ENCODE data around the gene TP63.

The TP63 gene

DNA sequence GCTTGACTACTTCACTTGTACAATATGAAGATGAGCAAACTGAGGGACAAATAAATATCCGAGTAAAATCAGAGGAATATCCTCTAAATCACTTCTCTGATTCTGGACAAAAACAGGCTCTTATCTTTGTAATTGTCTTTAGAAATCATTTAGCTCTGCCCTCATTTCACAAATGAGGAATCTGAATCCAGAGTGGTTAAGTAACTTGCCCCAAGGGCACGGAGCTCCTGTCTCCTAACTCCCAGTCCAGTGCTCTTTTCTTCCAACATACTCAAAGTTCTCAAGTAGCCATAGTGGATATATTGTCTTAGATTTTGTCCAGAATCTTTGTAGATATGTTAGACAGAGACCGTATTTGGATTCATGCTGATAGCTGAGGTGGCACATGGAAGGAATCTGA is 156.0 kb downstream of the TP63 start:
- DNase-seq = no peak

DNA sequence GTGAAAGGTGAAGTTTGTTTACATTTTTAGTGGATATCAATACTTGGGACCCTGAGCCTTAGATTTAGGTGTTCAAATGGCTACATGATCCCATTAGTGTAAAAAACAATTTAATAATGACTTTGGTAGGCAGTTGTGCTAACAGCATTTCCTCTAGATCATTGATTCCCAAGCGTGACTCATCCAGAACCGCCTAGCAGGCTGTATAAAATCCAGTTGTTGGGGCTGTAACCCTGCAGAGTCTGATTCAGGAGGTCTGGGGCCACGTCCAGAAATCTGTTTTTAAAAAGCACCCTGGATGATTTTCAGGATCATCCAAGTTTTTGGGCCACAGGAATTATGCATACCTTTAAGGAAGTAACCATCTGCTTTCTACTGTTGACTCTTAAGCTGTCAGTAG is 156.4 kb downstream of the TP63 start:
- DNase-seq = no peak

DNA sequence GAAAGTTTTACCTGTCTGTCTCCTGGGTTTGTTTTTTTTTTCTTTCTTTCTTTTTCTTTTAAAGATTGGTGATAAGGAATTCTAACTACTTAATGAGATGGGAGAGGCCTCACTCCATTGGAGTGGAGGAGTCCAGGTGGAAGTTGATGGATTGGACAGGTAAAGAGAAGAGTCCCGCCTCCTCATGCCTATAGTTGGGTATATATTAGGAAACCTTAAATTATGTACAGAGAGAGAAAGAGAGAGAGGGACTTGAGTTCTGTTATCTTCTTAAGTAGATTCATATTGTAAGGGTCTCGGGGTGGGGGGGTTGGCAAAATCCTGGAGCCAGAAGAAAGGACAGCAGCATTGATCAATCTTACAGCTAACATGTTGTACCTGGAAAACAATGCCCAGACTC is 158.2 kb downstream of the TP63 start:
- no peak for DNase-seq

DNA sequence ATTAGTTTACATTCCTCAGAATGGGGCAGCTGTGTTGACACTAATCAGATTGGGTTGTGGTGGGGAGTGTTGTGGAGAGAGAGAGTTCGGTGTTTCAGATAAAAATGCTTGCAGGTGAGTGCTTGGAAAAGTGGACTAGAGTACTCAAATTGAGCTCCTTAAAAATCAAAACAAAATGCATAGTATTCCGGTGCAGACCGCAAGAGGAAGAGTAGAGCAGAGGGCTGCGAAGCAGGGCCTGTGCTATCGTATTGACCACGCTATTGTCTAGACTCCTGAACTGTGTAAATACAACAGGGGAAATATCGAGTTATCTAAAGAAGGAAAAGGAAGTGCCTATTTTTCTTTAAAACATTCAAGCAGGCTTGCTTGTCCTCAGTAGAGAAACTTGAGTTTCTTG is 159.5 kb downstream of the TP63 start:
- no peak for DNase-seq

DNA sequence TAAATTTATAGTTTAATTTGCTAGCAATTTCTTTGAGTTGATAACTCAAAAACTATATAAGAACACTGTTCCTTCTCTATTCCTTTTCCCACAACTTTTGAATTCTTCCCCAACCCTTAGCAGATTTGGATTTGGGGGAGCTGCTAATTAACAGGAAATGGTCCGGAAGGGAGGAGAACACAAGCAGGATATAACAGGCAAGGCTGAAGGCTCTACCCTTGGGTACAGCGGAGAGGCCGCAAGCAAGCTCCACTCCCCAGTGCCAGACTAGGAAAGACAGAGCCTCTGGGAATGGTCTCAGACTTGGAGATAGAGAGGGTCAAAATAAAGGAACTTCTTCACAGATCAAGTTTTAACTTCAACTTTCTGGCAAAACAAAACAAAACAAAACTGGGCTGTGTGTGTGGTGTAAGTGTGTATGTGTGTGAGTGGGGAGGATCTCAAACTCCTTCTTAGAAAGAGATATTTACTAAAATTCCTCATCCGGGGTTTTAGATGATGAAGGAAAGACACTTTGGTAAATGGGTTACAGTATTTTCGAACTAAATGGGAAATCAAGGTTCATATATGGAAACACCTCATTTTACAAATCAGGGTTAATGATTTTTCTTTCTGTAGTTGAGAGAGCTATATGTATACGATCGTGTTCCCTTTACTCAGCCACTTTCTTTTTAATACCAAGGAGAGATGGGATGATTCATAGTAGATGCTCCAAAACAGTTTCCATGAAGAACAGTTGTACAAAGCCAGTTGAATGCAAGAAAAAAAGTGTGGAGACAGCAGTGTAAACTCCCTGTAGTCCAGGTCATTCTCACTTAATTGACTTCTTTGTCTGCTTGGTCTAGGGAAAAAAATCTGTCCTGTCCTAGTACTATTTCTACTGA is 161.1 kb downstream of the TP63 start:
- DNase-seq = no peak

DNA sequence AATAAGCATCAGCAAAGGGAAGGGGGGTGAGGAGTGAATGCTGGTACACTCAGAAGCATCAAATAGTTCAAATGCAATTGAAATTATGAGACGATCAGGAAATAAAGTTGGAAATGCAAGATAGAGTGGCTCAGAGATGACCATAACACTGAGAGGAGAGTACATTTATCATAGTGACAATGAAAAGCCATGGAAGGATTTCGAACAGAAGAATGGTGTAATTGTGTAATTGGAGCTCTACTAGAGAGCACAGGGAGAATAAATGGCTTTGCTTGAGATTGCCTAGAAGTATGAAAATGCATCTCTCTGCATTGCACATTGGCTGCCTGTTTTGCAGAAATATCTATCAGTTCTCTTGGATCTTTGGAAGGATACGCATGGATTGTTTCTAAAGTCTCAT is 163.3 kb downstream of the TP63 start:
- DNase-seq = no peak

DNA sequence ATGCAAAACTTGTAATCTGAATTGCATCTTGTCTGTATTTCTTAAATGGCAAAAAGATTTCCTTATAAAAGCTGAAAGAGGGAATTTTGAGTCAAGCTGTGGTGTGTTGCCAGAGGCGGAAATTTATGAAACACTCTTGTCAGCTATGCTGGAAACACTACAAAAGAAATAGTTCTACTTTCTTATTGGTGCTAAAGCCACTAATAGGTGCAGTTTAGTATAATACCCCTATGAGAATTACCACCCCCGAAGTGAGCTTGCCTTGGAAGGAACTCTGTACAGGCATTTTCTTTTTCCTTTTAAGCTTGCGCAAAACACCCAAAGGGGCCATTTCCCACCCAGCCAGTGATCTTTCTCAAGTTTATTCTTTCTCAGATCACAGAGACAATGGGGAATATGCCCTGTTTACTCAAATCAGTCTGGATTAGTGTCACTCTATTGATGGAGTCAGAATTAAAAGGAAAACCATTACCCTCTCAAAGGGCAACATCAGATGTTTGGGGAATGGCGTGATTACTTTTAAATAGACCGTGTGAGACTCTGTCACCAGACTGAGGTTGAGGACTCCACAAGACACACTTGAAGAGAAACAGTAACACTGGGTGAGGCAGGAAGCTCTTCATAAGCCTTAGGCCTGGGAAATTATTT is 166.0 kb downstream of the TP63 start:
- DNase-seq = no peak

DNA sequence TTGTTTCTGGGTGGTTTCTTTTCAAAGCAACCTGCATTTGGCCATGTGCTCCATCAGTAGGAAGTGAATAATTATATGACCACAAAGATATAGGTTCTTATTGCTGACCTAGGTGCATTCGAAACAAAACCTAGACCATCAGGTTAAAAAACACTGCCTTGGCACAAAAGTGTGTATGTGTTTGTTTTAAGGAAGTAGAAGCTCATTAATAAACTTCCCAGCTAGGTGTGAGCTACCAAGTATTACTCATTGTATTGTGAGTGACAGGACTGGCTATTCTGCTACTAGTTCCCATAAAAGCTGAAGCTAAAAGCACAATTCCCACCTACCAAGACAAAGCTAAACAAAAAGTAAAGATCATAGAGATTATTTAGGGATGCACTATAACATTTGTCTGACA is 168.2 kb downstream of the TP63 start:
- DNase-seq = no peak

DNA sequence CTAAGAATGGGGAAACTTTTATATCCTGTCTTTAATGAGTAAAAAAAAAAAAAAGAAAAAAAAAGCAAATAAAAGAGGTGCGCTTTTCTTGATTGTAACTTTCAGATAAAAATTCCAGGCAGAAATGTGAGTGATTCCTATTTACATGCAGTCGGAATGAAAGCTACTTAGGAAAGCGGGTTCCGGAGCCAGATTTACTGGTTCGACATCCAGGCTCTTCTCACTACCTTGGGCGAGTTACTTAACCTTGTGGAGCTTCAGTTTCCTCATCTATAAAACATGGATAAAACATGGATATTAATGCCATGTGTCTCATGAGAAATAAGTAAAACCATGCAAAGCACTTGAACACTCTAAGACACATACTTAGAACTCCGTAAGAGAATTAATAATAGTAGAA is 169.2 kb downstream of the TP63 start:
- DNase-seq = no peak

DNA sequence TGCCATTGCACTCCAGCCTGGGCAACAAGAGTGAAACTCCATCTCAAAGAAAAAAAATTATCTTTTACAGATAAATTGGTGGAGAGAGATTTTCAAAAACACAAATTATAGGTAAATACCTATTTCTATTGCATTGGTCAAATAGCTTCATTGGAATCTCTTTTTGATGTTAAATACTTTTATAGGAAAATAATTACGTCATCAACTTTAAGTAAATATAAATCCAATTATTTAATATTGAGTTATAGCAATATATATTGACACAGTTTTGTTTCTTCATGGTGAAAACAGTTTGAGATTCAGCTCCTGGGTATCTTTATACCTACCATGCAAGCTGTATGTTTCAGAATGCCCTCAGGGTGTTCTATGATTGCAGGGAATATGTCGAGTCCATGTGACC is 172.1 kb downstream of the TP63 start:
- DNase-seq = no peak

DNA sequence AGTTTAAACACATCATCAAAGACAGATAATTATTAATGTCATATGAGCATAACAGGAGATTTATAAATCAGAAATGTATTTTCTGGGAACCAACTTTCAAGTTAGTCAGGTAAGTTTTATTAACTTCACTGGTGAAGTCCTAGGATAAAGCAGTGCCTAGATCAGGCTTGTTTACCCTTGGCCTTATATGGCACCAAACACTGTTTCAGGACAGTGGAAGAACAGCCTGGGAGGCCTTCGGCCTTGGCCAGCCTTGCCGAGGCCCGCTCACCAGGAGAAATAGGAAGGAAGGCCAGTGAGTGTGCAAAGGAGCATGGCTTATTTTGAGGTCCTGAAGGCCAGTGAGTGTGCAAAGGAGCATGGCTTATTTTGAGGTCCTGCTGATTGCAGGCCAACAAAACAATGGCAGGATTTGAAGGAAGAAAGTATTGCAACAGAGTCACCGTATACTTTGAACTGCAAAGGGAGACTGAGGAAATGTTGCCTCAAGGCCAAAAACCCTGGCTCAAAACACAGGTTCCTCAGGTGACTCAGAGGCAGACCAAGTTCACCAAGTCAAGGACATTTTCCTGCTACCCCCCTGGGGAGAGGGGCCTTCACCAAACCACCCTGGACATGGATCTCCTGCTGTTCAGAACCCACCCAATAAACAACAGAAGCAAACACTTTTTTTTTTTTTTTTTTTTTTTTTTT is 174.3 kb downstream of the TP63 start:
- no peak for DNase-seq

DNA sequence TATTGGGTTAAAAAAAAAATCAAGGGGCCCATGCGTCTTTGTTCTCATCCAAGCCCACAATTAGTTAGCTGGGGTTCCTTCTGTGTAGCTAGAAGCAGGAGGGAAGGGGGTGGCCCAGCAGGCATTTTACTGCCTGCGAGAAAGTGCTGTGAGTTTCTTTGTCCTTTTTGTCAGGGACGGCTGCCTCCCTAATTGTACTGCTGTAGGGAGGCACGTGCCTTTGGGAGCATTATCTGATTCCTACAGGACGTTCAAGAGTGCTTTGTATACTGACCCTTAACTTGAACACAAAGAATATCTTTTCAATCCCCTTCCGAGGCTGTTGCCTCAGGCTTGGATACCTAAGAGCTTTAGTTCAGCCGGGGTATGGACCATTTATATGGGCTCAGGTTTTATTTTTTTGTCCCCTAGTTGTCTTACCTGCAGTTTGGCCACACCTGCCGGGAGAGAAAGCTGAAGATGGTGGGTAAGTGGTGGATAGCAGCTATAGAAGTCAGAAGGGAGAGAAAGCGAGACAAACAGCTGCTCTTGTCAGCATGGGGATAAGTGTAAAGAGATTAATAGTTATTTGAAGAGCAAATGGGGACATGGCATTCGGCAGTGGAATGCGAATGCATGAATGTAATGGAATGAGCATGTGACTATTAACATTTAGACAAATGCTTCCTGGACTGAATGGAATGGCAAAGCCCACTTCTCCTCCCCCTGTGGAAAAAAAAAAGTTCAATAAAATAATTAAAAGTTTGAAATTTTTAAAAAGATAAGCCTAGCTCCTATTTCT is 175.2 kb downstream of the TP63 start:
- no peak for DNase-seq

DNA sequence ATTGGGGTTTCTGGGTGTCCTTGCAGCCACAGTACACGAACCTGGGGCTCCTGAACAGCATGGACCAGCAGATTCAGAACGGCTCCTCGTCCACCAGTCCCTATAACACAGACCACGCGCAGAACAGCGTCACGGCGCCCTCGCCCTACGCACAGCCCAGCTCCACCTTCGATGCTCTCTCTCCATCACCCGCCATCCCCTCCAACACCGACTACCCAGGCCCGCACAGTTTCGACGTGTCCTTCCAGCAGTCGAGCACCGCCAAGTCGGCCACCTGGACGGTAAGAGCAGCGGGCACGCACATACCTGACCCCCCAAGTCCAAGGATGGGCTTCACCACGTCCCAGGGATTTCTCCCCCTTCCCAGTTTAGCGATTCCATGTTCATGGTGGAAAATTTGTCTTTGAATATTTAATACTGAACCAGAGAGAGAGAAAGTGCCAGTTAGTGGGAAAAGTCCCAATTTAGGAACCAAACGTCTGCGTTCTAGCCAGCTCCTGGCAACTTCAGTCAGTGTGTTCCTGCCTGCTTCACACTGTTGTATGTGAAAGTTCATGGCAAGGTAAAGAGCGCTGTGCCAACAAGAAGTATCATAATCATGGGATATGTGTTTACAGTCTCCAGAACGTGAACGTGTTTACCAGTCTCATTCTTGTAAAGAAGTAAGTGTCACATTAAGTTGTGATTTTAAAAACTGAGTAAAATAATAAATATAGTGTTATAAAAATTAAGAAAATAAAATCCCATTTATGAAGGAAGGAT is 177.2 kb downstream of the TP63 start:
- DNase-seq = no peak

DNA sequence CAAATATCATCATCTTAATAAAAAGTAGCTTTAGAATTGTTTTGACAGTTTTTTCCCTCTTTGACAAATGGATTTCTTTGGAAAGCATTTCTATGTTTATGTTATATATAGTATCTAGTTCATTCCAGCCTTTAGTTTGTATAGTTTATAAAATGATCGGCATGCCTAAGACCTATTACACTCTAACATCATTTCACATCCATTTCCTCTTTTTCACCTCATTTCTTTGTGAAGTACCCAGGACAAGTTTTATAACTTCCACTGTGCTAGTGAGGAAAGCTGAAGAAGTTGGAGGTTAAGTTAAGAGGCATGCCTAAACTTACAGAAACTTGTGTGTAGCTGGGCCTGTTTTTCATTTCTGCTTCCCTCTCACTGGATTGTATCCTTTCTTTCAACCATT is 178.4 kb downstream of the TP63 start:
- no peak for DNase-seq

DNA sequence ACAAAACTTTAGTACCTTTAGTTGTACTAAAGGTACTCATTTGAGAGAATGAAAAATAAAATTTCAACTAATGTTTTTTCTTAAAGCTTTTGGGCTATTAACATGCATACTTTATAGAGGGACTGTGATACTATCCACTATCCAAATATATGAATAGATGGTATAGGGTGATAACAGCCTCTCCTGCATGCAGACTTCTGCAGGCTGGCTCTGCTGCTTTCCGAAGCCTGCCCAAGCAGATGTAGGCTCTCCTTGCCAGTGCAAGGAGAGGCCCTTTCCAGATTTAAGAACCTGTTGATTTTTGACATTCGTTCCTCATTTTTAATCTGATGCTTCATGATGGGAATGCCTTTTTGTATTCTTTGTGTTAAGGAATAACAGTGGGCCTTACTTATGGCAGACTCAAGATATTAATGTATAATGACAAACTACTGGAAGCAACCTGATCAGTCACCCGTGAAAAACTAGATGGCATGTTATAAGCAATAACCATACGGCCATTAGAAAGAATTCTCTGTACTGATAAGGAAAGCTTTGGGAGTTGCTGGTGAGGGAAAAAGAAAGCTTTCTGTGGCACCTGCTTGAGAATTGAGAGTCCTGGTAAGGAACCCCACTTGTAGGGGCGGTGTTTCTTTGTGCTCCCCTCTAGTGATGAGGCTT is 181.7 kb downstream of the TP63 start:
- DNase-seq = no peak

DNA sequence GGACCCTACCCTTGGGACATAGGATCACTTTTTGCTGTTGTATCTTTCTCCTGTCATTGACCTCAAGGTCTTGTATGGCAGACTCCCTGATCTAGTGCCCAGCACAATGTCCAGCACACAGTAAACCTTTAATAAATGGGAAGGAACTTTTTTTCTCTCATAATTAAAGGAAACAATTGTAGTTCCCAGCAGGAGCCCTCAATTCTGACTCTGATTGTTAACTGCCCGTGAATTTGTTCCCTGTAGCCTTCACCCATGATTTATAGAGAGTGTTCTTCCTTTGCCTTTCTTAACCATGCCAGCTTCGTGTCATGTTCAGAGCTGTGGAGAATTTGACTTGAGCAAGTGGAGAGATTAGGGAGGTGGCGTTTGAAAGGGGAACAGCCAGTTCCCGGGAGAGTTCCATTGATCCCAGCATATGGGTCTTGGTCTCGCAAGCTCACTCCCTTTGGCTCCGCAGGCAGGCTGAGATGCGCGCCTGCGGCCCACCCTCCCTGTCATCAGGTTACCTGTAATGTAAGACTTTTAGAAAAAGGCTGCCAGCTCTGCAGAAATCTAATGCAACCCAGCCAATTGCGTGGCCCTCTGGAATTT is 182.6 kb downstream of the TP63 start:
- DNase-seq = no peak

DNA sequence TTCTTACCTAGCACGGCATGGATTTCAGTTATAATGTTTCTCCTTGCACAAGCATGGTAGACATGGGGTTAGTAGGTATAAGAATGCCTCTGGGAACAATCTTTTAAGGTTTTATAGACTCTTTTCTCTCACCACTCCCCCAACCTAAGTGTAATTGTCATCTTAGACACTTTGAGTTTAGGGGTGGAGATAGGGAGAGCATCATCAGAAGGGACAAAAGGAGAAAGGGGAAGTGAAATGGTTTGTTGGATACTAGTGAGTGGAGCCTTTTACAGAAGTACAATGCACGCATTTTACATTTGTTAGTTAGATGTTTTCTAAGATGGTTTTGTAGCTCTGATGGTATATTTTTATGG is 189.2 kb downstream of the TP63 start:
- no peak for DNase-seq

DNA sequence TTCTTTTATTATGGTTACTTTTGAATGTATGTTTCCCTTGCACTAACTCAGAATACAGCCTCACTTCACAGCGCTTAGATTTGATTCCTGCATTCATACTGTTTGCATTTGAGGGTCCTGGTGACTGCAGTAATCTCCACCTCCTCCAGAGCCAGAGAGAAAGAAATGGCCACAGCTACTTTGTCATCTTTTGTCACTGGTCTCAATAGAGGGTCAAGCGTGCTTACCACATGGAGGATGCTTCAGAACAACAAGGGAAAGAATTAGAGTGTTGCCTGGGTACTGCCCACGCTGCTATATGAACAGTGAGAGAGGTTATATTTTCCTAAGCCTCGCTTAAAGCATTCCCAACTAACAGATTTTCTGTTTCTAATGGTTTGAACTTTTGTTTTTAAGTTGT is 190.1 kb downstream of the TP63 start:
- DNase-seq = no peak

DNA sequence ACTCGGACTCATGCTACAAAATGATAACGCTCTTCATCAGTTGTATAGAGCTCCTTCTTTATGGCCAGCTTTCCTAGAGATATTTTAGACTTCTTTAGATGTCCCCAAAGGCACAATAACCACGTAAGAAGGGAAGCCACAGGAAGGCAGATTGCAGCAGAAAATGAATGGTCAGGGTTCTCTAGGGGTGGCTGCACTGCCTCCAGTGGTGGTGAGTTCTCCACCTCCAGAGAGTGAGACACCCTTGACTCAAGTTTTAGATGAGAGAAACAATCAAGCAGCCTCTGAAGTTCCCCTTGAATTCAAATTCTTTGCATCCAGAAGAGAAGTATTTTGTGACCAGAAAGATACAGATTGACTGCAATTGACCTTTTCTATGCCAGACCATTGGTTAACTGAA is 191.5 kb downstream of the TP63 start:
- DNase-seq = no peak

DNA sequence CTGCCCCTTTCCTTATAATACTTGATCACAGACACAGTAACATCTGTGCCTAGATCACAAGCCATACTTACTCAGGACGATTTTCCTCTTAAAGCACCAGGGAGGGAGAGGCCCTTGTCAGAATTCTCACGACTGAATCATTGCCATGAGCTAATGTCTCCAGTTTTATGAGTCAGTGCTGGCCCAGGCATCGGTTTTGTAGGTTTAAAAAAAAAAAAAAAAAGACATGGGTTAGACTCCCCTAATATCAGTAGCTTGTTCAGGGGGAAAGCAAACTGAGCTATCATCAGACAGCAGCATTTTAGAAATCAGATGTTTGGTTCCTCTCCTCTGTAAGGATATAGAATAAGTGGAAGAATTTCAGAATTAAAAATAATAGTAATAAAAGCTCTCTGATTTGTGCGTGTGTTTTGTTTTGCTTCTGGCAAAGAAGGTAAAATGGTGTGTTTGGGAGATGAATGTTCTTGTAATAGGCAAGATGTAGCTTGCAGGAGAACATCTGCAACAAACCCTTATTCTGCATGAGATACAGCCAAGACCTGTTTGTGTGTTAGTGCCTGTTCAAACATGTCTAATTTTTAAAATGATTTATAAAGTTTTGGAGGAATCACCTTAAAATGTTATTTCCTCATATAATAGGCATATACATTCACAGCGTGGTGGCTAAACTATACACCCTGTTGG is 193.6 kb downstream of the TP63 start:
- DNase-seq = no peak

DNA sequence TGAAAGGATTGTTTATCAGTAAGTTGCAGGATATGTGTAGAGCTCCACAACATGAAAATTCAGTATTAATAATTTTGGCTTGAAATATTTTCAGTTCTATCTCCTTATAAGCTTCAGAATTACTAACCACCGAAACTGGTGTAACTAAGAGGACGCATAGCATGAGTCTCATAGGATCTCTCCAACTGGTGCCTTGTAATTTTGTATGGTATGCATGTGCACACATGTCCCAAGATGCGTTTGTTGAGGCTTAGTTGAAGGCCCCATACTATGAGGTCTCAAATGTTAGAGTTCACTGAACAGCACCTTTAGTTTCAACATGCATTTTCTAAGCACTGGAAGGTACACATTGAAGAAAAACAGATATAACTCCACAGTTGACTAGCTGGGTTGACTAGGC is 195.4 kb downstream of the TP63 start:
- DNase-seq = no peak

Measured in inflammatory macrophage treated with lipopolysaccharide for 4 hours (primary cell).